Stomach (tissue), 4 donors: Measurements from ENCODE around the gene CTNND2.

Experiments used
- CTCF ChIP-seq, 7 experiments: fragments of 450-650 bp in 4 of 7; fragments of 200-600 bp in 3 of 7; sonication (generic) in 3 of 7; IDR thresholded peaks; one replicate each; pipeline ENCODE4 v1.5.1; 2016 to 2019; ENCODE audit warnings: antibody characterized with exemption in 7 of 7, control low read depth in 2 of 7, mild to moderate bottlenecking in 1 of 7
- EP300 ChIP-seq: sonication (generic); formaldehyde crosslinking; IDR thresholded peaks from one replicate; pipeline ENCODE4 v1.6.1; 2017; ENCODE audit warnings: antibody characterized with exemption
- POLR2A ChIP-seq, 4 donors: fragments of 450-650 bp; IDR thresholded peaks; one replicate each; pipeline ENCODE4 v1.6.1; 2016; ENCODE audit warnings: antibody characterized with exemption in 4 of 4, control low read depth in 2 of 4, mild to moderate bottlenecking in 1 of 4, moderate library complexity in 1 of 4
- POLR2AphosphoS5 ChIP-seq, 3 donors: sonication (generic); formaldehyde crosslinking; IDR thresholded peaks; one replicate each; pipeline ENCODE4 v1.6.1; 2016; ENCODE audit warnings: antibody characterized with exemption in 3 of 3

- TF ChIP-seq CTCF (IDR thresholded peaks at IDR 0.05) (no peak), POLR2A (IDR thresholded peaks at IDR 0.05) (no peak), EP300 (no peak), POLR2AphosphoS5 (IDR thresholded peaks at IDR 0.05) (no peak)
Measured at GRCh38 chr5:11801061-11801460, 103.2 kb downstream of the CTNND2 start.
